Fibroblast of lung (primary cell): ENCODE measurements around the gene RPL14. TPM values are rescaled to one million over a fixed set of nuclear protein-coding genes. Genes with fewer than 3 reads are reported as not detected.

Source experiments
- DNase-seq, 2 donors: peaks; one replicate each; pipeline versions ENCODE4 v3.0.0 to v3.0.0-alpha.2; 2010; ENCODE audit warnings: low read depth in 2 of 2
- H2AFZ ChIP-seq: 2 replicates; pipeline ENCODE4 v1.5.1; 2012; ENCODE audit warnings: low read length, control low read depth, inconsistent platforms
- H3K27ac ChIP-seq: 2 replicates; pipeline ENCODE4 v1.5.1; 2011; ENCODE audit warnings: low read length, control low read depth; ENCODE audit not compliant: insufficient read depth
- H3K27me3 ChIP-seq: 2 replicates; pipeline ENCODE4 v1.5.1; 2011; ENCODE audit warnings: mild to moderate bottlenecking, low read length; ENCODE audit not compliant: control insufficient read depth, insufficient read depth
- H3K36me3 ChIP-seq: 2 replicates; pipeline ENCODE4 v1.5.1; 2011; ENCODE audit warnings: low read length; ENCODE audit not compliant: control insufficient read depth, insufficient read depth
- H3K4me1 ChIP-seq: 2 replicates; pipeline ENCODE4 v1.5.1; 2011; ENCODE audit warnings: low read length; ENCODE audit not compliant: control insufficient read depth, insufficient read depth; ENCODE audit errors: extremely low read depth
- H3K4me2 ChIP-seq: 2 replicates; pipeline ENCODE4 v1.5.1; 2011; ENCODE audit warnings: low read length, control low read depth; ENCODE audit not compliant: insufficient read depth; ENCODE audit errors: extremely low read depth
- H3K4me3 ChIP-seq, 4 experiments: fragments of 200-600 bp in 1 of 4; sonication (generic) in 1 of 4; replicated peaks in 1 of 4; 2 replicates each; pipeline ENCODE4 v1.5.1; 2011 to 2016; ENCODE audit warnings: low read length in 4 of 4, low read depth in 3 of 4, mild to moderate bottlenecking in 3 of 4, control low read depth in 2 of 4, inconsistent platforms in 1 of 4, mixed read lengths in 1 of 4; ENCODE audit not compliant: insufficient read depth in 1 of 4; ENCODE audit errors: control extremely low read depth in 1 of 4
- H3K79me2 ChIP-seq: 2 replicates; pipeline ENCODE4 v1.5.1; 2012; ENCODE audit warnings: mild to moderate bottlenecking, low read length, inconsistent platforms; ENCODE audit not compliant: control insufficient read depth, insufficient read depth
- H3K9ac ChIP-seq: 2 replicates; pipeline ENCODE4 v1.5.1; 2011; ENCODE audit warnings: mild to moderate bottlenecking, low read length, control low read depth; ENCODE audit not compliant: insufficient read depth
- H3K9me3 ChIP-seq: 2 replicates; pipeline ENCODE4 v1.5.1; 2012; ENCODE audit warnings: low read depth, low read length; ENCODE audit not compliant: control insufficient read depth, insufficient read depth
- H4K20me1 ChIP-seq: 2 replicates; pipeline ENCODE4 v1.5.1; 2011; ENCODE audit warnings: low read length; ENCODE audit not compliant: control insufficient read depth, insufficient read depth; ENCODE audit errors: extremely low read depth
- EZH2 ChIP-seq: IDR thresholded peaks from 2 replicates; pipeline ENCODE4 v1.5.1; 2012; ENCODE audit warnings: low read length, control low read depth, mild to moderate bottlenecking; ENCODE audit errors: missing control alignments
- polyA plus RNA-seq, 2 donors: library from polyadenylated mRNA; depleted of rRNA in 1 of 2; stranded (reverse) in 1 of 2; unstranded in 1 of 2; fragments of >200 nt; gene quantifications; 2 replicates each; pipeline ENCODE4 v1.2.1, GENCODE V29; 2011 to 2012; ENCODE audit warnings: missing spikeins in 1 of 2
- total RNA-seq: library from RNA; depleted of rRNA; stranded (reverse); fragments of >200 nt; gene quantifications from 2 replicates; pipeline ENCODE4 v1.2.1, GENCODE V29; 2014
- TF ChIP-seq, protein P1 (sequence below), 2 donors: IDR thresholded peaks in 1 of 2; conservative IDR thresholded peaks in 1 of 2; 1 replicate in 1 of 2; 2 replicates in 1 of 2; pipeline ENCODE4 v1.5.1; 2011 to 2012; ENCODE audit warnings: low read length in 2 of 2, control low read depth in 1 of 2, inconsistent platforms in 1 of 2, low read depth in 1 of 2, mild to moderate bottlenecking in 1 of 2

The RPL14 gene
- total and polyA plus RNA-seq, 2 donors (not counting 1 experiment from before 2014, with no cell fraction given) = 314 to 658 TPM

DNA sequence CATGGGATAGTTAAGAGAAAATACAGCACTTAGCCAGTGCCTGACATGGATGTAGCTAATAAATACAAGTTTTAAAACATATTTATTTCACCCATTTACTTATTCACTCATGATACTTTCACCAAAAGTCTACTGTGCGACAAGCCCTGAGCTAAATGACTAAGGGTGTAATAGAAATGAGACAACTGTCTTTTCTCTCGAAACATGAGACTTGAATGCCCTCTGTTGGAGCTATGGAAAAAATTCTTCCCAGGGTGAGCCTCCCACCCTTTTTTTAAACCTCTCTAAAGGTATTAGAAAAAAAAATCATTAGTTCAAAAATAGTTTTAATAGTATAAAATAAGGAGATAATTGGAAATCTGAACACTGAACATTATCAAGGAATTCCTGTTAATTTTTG, 24.3 kb upstream of the RPL14 start:
- no peaks in the 10 kb centered on the region for H3K79me2 ChIP-seq
- no peaks in the 10 kb centered on the region for H3K9me3 ChIP-seq
- H4K20me1 ChIP-seq = no peaks in the 10 kb centered on the region
- H3K27ac ChIP-seq = no peak overlapping the region
- H3K4me2 ChIP-seq = no peak overlapping the region
- no peaks in the 10 kb centered on the region for H3K36me3 ChIP-seq
- H3K9ac ChIP-seq = no peak overlapping the region
- H3K4me3 ChIP-seq = no peak overlapping the region
- no peak for DNase-seq
- no peaks in the 10 kb centered on the region for H3K27me3 ChIP-seq
- H3K4me1 ChIP-seq = no peaks in the 10 kb centered on the region
- TF ChIP-seq, protein P1, sequence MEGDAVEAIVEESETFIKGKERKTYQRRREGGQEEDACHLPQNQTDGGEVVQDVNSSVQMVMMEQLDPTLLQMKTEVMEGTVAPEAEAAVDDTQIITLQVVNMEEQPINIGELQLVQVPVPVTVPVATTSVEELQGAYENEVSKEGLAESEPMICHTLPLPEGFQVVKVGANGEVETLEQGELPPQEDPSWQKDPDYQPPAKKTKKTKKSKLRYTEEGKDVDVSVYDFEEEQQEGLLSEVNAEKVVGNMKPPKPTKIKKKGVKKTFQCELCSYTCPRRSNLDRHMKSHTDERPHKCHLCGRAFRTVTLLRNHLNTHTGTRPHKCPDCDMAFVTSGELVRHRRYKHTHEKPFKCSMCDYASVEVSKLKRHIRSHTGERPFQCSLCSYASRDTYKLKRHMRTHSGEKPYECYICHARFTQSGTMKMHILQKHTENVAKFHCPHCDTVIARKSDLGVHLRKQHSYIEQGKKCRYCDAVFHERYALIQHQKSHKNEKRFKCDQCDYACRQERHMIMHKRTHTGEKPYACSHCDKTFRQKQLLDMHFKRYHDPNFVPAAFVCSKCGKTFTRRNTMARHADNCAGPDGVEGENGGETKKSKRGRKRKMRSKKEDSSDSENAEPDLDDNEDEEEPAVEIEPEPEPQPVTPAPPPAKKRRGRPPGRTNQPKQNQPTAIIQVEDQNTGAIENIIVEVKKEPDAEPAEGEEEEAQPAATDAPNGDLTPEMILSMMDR (conservative IDR thresholded peaks at IDR 0.05 in 1 of 2, IDR thresholded peaks at IDR 0.05 in 1 of 2; ENCODE audit: low read depth in 1 of 2, low read length in 2 of 2) = no peak
- no peak for TF ChIP-seq EZH2
- no peak overlapping the region for H2AFZ ChIP-seq

GRCh38 chr3:40437889-40438288, 19.2 kb upstream of the RPL14 start:
- H3K4me1 ChIP-seq = no peaks in the 10 kb centered on the region
- H3K27me3 ChIP-seq = no peaks in the 10 kb centered on the region
- H3K4me2 ChIP-seq = no peak overlapping the region
- H3K4me3 ChIP-seq = no peak overlapping the region
- no peak overlapping the region for H2AFZ ChIP-seq
- H3K79me2 ChIP-seq = no peaks in the 10 kb centered on the region
- no peak for TF ChIP-seq EZH2
- TF ChIP-seq, protein P1 (conservative IDR thresholded peaks at IDR 0.05 in 1 of 2, IDR thresholded peaks at IDR 0.05 in 1 of 2; ENCODE audit: low read depth in 1 of 2, low read length in 2 of 2) = no peak
- H3K27ac ChIP-seq = no peak overlapping the region
- no peak overlapping the region for H3K9ac ChIP-seq
- H3K36me3 ChIP-seq = no peaks in the 10 kb centered on the region
- H3K9me3 ChIP-seq = no peaks in the 10 kb centered on the region
- no peaks in the 10 kb centered on the region for H4K20me1 ChIP-seq
- DNase-seq = no peak

DNA sequence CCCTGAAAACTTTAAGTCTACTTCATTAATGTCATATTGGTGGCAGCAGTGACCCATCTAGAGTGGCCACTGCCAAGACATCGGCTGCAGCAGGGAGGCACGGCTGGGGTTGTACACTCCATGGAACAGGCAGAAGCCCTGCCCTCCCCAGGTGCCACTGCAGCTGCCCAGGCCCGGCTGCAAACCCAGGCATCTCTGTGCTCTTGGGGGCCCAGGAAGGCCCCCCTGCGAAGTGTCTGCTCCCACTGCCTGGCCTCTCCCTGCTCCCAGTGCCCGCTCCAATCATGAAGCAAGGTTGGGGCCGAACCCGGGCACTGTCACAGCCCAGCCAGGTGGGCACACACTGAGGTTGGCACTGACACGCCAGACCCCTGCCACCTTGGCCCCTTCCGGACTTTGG, 12.1 kb upstream of the RPL14 start:
- H3K4me2 ChIP-seq = no peak overlapping the region
- no peak overlapping the region for H3K4me3 ChIP-seq
- no peak overlapping the region for H3K27ac ChIP-seq
- no peaks in the 10 kb centered on the region for H3K36me3 ChIP-seq
- no peak for TF ChIP-seq EZH2
- TF ChIP-seq, protein P1 (conservative IDR thresholded peaks at IDR 0.05 in 1 of 2, IDR thresholded peaks at IDR 0.05 in 1 of 2; ENCODE audit: low read depth in 1 of 2, low read length in 2 of 2) = no peak
- no peaks in the 10 kb centered on the region for H3K4me1 ChIP-seq
- DNase-seq = no peak
- no peaks in the 10 kb centered on the region for H3K9me3 ChIP-seq
- no peaks in the 10 kb centered on the region for H3K79me2 ChIP-seq
- H4K20me1 ChIP-seq = no peaks in the 10 kb centered on the region
- H3K27me3 ChIP-seq = no peaks in the 10 kb centered on the region
- H3K9ac ChIP-seq = no peak overlapping the region
- no peak overlapping the region for H2AFZ ChIP-seq
